GM23338 (cell line): ENCODE results near the gene CACNB2. TPM values are rescaled to one million over a fixed set of nuclear protein-coding genes. Genes with fewer than 3 reads are reported as not detected.

Experiments
- ATAC-seq: fragments of 200-7000 bp; cut with Tn5 transposase; 3 replicates; pipeline ENCODE4 v1.9.1; 2020
- DNase-seq: peaks from one replicate; pipeline ENCODE4 v3.0.0-alpha.2; 2015; ENCODE audit warnings: low spot score
- H2AFZ ChIP-seq: fragments of 200-600 bp; sonication (generic); 2 replicates; pipeline ENCODE4 v1.8.0; 2016; ENCODE audit warnings: antibody characterized with exemption, mild to moderate bottlenecking, moderate library complexity
- H3F3A ChIP-seq: fragments of 200-600 bp; sonication (generic); replicated peaks from 2 replicates; pipeline ENCODE4 v1.8.0; 2017; ENCODE audit warnings: antibody characterized with exemption, mixed run types, low read depth
- H3K27ac ChIP-seq: fragments of 200-600 bp; sonication (generic); 2 replicates; pipeline ENCODE4 v1.6.1; 2016; ENCODE audit warnings: low read depth
- H3K27me3 ChIP-seq: fragments of 200-600 bp; sonication (generic); 2 replicates; pipeline ENCODE4 v1.8.0; 2016; ENCODE audit warnings: mild to moderate bottlenecking, mixed run types, moderate library complexity; ENCODE audit not compliant: insufficient read depth
- H3K36me3 ChIP-seq: fragments of 200-600 bp; sonication (generic); 2 replicates; pipeline ENCODE4 v1.8.0; 2016; ENCODE audit warnings: mild to moderate bottlenecking; ENCODE audit not compliant: insufficient read depth
- H3K4me1 ChIP-seq: fragments of 200-600 bp; sonication (generic); 2 replicates; pipeline ENCODE4 v1.8.0; 2016; ENCODE audit warnings: mild to moderate bottlenecking, moderate library complexity; ENCODE audit not compliant: insufficient read depth
- H3K4me2 ChIP-seq: fragments of 200-600 bp; sonication (generic); 2 replicates; pipeline ENCODE4 v1.7.1; 2017; ENCODE audit warnings: mixed run types
- H3K4me3 ChIP-seq: fragments of 200-600 bp; sonication (generic); 2 replicates; pipeline ENCODE4 v1.6.1; 2016; ENCODE audit warnings: mixed run types
- H3K79me2 ChIP-seq: fragments of 200-600 bp; sonication (generic); replicated peaks from 2 replicates; pipeline ENCODE4 v1.8.0; 2017; ENCODE audit warnings: mild to moderate bottlenecking; ENCODE audit not compliant: insufficient read depth
- H3K9me2 ChIP-seq: fragments of 200-600 bp; sonication (generic); 2 replicates; pipeline ENCODE4 v1.8.0; 2017; ENCODE audit not compliant: insufficient read depth
- H4K20me1 ChIP-seq: fragments of 200-600 bp; sonication (generic); replicated peaks from 2 replicates; pipeline ENCODE4 v1.8.0; 2017; ENCODE audit warnings: mild to moderate bottlenecking; ENCODE audit not compliant: insufficient read depth
- H3K27ac Mint-ChIP-seq: 2 replicates; pipeline ENCODE4 v1.8.0; 2020; ENCODE audit warnings: inconsistent platforms, mild to moderate bottlenecking, moderate library complexity, mixed read lengths
- H3K27me3 Mint-ChIP-seq: 3 replicates; pipeline ENCODE4 v1.8.0; 2022; ENCODE audit warnings: low read depth, mild to moderate bottlenecking, moderate library complexity, mixed read lengths, inconsistent platforms; ENCODE audit not compliant: insufficient read depth, poor library complexity
- H3K36me3 Mint-ChIP-seq: 3 replicates; pipeline ENCODE4 v1.8.0; 2021; ENCODE audit warnings: low read depth, mild to moderate bottlenecking, inconsistent platforms, moderate library complexity, mixed read lengths
- H3K4me1 Mint-ChIP-seq: 3 replicates; pipeline ENCODE4 v1.8.0; 2020; ENCODE audit warnings: mild to moderate bottlenecking, inconsistent platforms, mixed read lengths
- H3K4me3 Mint-ChIP-seq: 3 replicates; pipeline ENCODE4 v1.8.0; 2021; ENCODE audit warnings: moderate library complexity, mild to moderate bottlenecking, inconsistent platforms, mixed read lengths
- H3K9me3 Mint-ChIP-seq: 3 replicates; pipeline ENCODE4 v1.8.0; 2020; ENCODE audit warnings: moderate library complexity, mild to moderate bottlenecking, inconsistent platforms, mixed read lengths
- CTCF ChIP-seq, 2 experiments: fragments of 200-600 bp in 1 of 2; sonication (generic) in 1 of 2; conservative IDR thresholded peaks; 2 replicates each; pipeline versions ENCODE4 v1.5.1 to v1.6.1; 2016 to 2017; ENCODE audit warnings: antibody characterized with exemption in 2 of 2, low read depth in 2 of 2, mild to moderate bottlenecking in 2 of 2, moderate library complexity in 1 of 2
- EZH2 ChIP-seq: fragments of 200-600 bp; sonication (generic); IDR thresholded peaks from one replicate; pipeline ENCODE4 v1.8.0; 2017; ENCODE audit warnings: antibody characterized with exemption, mild to moderate bottlenecking, low read depth; ENCODE audit not compliant: unreplicated experiment
- EZH2phosphoT487 ChIP-seq: fragments of 200-600 bp; sonication (generic); IDR thresholded peaks from one replicate; pipeline ENCODE4 v1.8.1; 2018; ENCODE audit warnings: antibody characterized with exemption; ENCODE audit not compliant: unreplicated experiment
- JUNB ChIP-seq: IDR thresholded peaks from one replicate; pipeline ENCODE4 v1.6.1; 2016; ENCODE audit warnings: antibody characterized with exemption; ENCODE audit not compliant: unreplicated experiment
- NANOG ChIP-seq: IDR thresholded peaks from 2 replicates; pipeline ENCODE4 v1.6.1; 2016; ENCODE audit warnings: antibody characterized with exemption, borderline replicate concordance
- POLR2AphosphoS5 ChIP-seq: IDR thresholded peaks from 2 replicates; pipeline ENCODE4 v1.6.1; 2016; ENCODE audit warnings: antibody characterized with exemption, low read depth
- REST ChIP-seq: IDR thresholded peaks from one replicate; pipeline ENCODE4 v1.6.1; 2018; ENCODE audit warnings: antibody characterized with exemption; ENCODE audit not compliant: unreplicated experiment
- STAT1 ChIP-seq: IDR thresholded peaks from one replicate; pipeline ENCODE4 v1.6.1; 2016; ENCODE audit warnings: antibody characterized with exemption; ENCODE audit not compliant: unreplicated experiment
- ZNF114 ChIP-seq: fragments of 250-450 bp; sonication (Bioruptor Pico); IDR thresholded peaks from 2 replicates; pipeline ENCODE4 v1.5.0; 2020; ENCODE audit warnings: mild to moderate bottlenecking, moderate library complexity
- ZNF462 ChIP-seq: fragments of 250-450 bp; sonication (Bioruptor Pico); IDR thresholded peaks from 2 replicates; pipeline ENCODE4 v1.5.0; 2020; ENCODE audit warnings: mild to moderate bottlenecking, moderate library complexity
- polyA plus RNA-seq: library from polyadenylated mRNA; unstranded; fragments of >200 nt; fragmentation: Nextera tagmentation; extraction: Ambion mirVana; gene quantifications from 2 replicates; pipeline ENCODE4 v1.2.1, GENCODE V29; 2016
- total RNA-seq: library from RNA; depleted of rRNA; stranded (reverse); fragments of >200 nt; shearing (Covaris generic); gene quantifications from 2 replicates; pipeline ENCODE4 v1.2.3, GENCODE V29; 2014

The CACNB2 gene
- total and polyA plus RNA-seq, 2 experiments from 2014 or later = 5.0 to 5.9 TPM

- no peak for TF ChIP-seq CTCF (conservative IDR thresholded peaks at IDR 0.05; ENCODE audit: low read depth in 2 of 2)
- no peak for TF ChIP-seq STAT1
- TF ChIP-seq EZH2phosphoT487 = no peak
- no peak for TF ChIP-seq JUNB
- no peak for TF ChIP-seq POLR2AphosphoS5
Measured at GRCh38 chr10:18479502-18479901, 339.3 kb downstream of the CACNB2 start (continued).

- Histone ChIP-seq H3K9me2 (no peaks in the 10 kb centered on the region), H3K27me3 (no peaks in the 10 kb centered on the region), H4K20me1 (no peaks in the 10 kb centered on the region), H3K79me2 (no peaks in the 10 kb centered on the region), H3K36me3 (no peaks in the 10 kb centered on the region), H3K4me1 (peaks cover 1% of the 10 kb centered on the region), H3K4me2 (no peak overlapping the region), H3K4me3 (no peak overlapping the region), H3F3A (no peaks in the 10 kb centered on the region), H2AFZ (no peak overlapping the region), H3K27ac (no peak overlapping the region)
- no peaks in the 10 kb centered on the region for H3K9me3 Mint-ChIP-seq
- H3K4me1 Mint-ChIP-seq = peaks cover under 1% of the 10 kb centered on the region; the same call in 2 of the 3 replicates
- DNase-seq (no peak), ATAC-seq (no peak)
- no peak overlapping the region for H3K4me3 Mint-ChIP-seq
- TF ChIP-seq STAT1 = no peak
- no peak for TF ChIP-seq NANOG
- TF ChIP-seq POLR2AphosphoS5 = no peak
- TF ChIP-seq ZNF462 (CRISPR knock-in tag) = no peak
- TF ChIP-seq ZNF114 = no peak
- no peak for TF ChIP-seq REST
- no peak for TF ChIP-seq CTCF (conservative IDR thresholded peaks at IDR 0.05; ENCODE audit: low read depth in 2 of 2)
- TF ChIP-seq JUNB = no peak
- TF ChIP-seq EZH2 = no peak
- no peak for TF ChIP-seq EZH2phosphoT487
- H3K36me3 Mint-ChIP-seq = no peaks in the 10 kb centered on the region
- no peak overlapping the region for H3K27ac Mint-ChIP-seq
- peaks cover 2% of the 10 kb centered on the region for H3K27me3 Mint-ChIP-seq
Measured at GRCh38 chr10:18483516-18484186, 343.4 kb downstream of the CACNB2 start.
